ENCODE measurements around the gene POGLUT2.

The POGLUT2 gene

DNA sequence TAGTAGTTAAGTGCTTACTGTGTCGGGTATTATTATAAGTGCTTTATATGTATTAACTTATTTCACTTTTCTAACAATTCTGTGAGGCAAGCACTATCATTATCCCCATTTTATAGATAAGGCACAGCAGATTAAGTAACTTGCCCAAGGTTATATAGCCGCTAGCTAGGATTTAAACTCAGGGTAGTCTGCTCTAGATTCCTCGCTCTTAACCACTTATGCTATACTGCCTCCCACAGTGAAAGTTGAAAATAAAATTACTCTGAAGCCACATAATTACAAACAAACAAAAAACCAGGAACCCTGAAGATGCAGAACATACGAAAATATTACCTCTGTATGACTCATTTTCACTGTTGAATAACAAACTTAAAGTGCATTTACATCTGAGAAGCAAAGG, 29.1 kb downstream of the POGLUT2 start:
- Histone ChIP-seq H3K4me3 (ENCODE audit: low read depth, low read length) (no peak overlapping the region), H3K36me3 (replicated peaks) (no peaks in the 10 kb centered on the region), H3K27me3 (replicated peaks) (no peaks in the 10 kb centered on the region), H3K27ac (no peak overlapping the region)
- in situ Hi-C loops (cut with HindIII; ENCODE audit: low pct_ligation_motif_present, low sequenced_read_pairs) = no loop called here
- no peak for DNase-seq
- no peak for TF ChIP-seq CTCF (IDR thresholded peaks at IDR 0.05; ENCODE audit: low read depth, low read length, missing control alignments)

DNA sequence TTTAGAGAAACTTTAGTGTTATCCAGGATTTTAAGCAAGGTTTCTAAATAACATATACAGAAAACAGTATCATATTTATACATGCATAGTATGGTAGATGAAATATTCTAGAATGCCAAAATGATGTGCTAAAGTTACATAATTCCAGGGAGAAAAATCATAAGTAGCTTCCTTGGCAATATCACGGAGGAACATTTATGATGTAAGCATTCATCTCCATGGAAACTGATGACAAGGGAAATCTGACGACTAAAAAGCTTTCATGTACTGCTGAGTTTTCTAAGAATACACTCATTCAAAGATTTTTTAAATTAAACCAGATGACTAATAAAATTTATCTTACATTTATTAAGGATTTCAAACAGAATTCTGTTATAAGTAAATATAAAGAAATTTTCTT, 29.9 kb downstream of the POGLUT2 start:
- no peaks in the 10 kb centered on the region for H3K36me3 ChIP-seq (replicated peaks)
- no peak for DNase-seq
- no peaks in the 10 kb centered on the region for H3K27me3 ChIP-seq (replicated peaks)
- no peak for TF ChIP-seq CTCF (IDR thresholded peaks at IDR 0.05; ENCODE audit: low read depth, low read length, missing control alignments)
- H3K27ac ChIP-seq = no peak overlapping the region
- in situ Hi-C loops (cut with HindIII; ENCODE audit: low pct_ligation_motif_present, low sequenced_read_pairs) = no loop called here
- no peak overlapping the region for H3K4me3 ChIP-seq (ENCODE audit: low read depth, low read length)

GRCh38 chr13:102763741-102764140, 35.0 kb downstream of the POGLUT2 start:
- no peak overlapping the region for H3K4me3 ChIP-seq (ENCODE audit: low read depth, low read length)
- TF ChIP-seq CTCF (IDR thresholded peaks at IDR 0.05; ENCODE audit: low read depth, low read length, missing control alignments) = no peak
- H3K36me3 ChIP-seq (replicated peaks) = no peaks in the 10 kb centered on the region
- no peaks in the 10 kb centered on the region for H3K27me3 ChIP-seq (replicated peaks)
- DNase-seq = no peak
- no peak overlapping the region for H3K27ac ChIP-seq
- in situ Hi-C loops (cut with HindIII; ENCODE audit: low pct_ligation_motif_present, low sequenced_read_pairs) = no loop called here

GRCh38 chr13:102761071-102761470, 37.7 kb downstream of the POGLUT2 start:
- no peak for DNase-seq
- H3K4me3 ChIP-seq (ENCODE audit: low read depth, low read length) = no peak overlapping the region
- H3K27me3 ChIP-seq (replicated peaks) = no peaks in the 10 kb centered on the region
- TF ChIP-seq CTCF (IDR thresholded peaks at IDR 0.05; ENCODE audit: low read depth, low read length, missing control alignments) = no peak
- H3K27ac ChIP-seq = no peak overlapping the region
- H3K36me3 ChIP-seq (replicated peaks) = no peaks in the 10 kb centered on the region
- in situ Hi-C loops (cut with HindIII; ENCODE audit: low pct_ligation_motif_present, low sequenced_read_pairs) = no loop called here

DNA sequence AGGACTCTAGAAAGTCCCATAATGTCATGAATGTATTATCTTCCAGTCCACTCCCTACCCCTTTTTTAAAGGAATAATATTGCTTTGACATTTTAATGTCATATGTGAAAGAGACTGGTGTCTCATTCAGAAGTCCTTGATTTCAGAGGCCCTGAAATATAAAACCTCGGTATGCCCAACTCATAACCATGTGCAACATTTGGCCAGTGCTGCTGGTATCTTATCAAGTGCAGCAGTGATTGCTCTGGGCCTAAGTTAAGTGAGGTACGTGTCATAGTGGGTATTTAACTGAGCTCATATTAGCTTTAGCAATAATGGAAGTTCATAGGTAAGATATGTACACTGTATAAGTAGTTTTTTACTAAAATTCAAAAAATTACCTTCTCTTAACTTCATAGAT, 39.9 kb downstream of the POGLUT2 start:
- H3K27me3 ChIP-seq (replicated peaks) = no peaks in the 10 kb centered on the region
- no peaks in the 10 kb centered on the region for H3K36me3 ChIP-seq (replicated peaks)
- H3K27ac ChIP-seq = no peak overlapping the region
- no peak overlapping the region for H3K4me3 ChIP-seq (ENCODE audit: low read depth, low read length)
- DNase-seq = no peak
- TF ChIP-seq CTCF (IDR thresholded peaks at IDR 0.05; ENCODE audit: low read depth, low read length, missing control alignments) = no peak
- in situ Hi-C loops (cut with HindIII; ENCODE audit: low pct_ligation_motif_present, low sequenced_read_pairs) = no loop called here

DNA sequence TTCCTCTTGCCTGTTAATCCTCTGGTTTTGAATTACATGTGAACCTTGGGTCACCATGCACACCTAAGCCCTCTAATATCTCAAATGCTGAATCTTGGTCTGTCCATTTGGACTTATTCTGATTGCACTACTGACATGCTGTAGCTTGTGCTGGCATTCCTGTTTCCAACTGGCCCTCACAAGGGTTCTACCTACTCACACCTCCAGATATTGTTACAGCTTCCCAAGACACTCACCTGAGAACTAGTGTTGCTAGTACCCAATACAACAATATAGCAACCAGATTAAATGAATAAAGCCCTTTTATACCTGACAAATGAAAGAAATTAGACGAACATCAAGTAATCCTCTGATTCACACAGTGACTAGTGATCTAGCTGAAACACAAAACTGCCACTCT, 41.8 kb downstream of the POGLUT2 start:
- TF ChIP-seq CTCF (IDR thresholded peaks at IDR 0.05; ENCODE audit: low read depth, low read length, missing control alignments) = no peak

More for the DNA sequence above, 41.8 kb downstream of the POGLUT2 start:
- H3K4me3 ChIP-seq (ENCODE audit: low read depth, low read length) = no peak overlapping the region
- no peaks in the 10 kb centered on the region for H3K36me3 ChIP-seq (replicated peaks)
- DNase-seq = no peak
- in situ Hi-C loops (cut with HindIII; ENCODE audit: low pct_ligation_motif_present, low sequenced_read_pairs) = no loop called here
- no peaks in the 10 kb centered on the region for H3K27me3 ChIP-seq (replicated peaks)
- H3K27ac ChIP-seq = no peak overlapping the region
